PFSK-1 (cell line): ENCODE measurements around the gene CACNA1I.

Experiments
- FOXP2 ChIP-seq: optimal IDR thresholded peaks from 2 replicates; pipeline ENCODE3; 2011; ENCODE audit warnings: borderline replicate concordance, control low read depth, inconsistent platforms; ENCODE audit not compliant: insufficient read depth; ENCODE audit errors: extremely low read length, extremely low read depth
- POLR2AphosphoS5 ChIP-seq: IDR thresholded peaks from 2 replicates; pipeline ENCODE4 v1.6.1; 2012; ENCODE audit warnings: low read depth, mild to moderate bottlenecking, control low read depth, low read length, moderate library complexity
- SIN3A ChIP-seq: IDR thresholded peaks from 2 replicates; pipeline ENCODE4 v1.6.1; 2012; ENCODE audit warnings: mild to moderate bottlenecking, low read length, moderate library complexity, borderline replicate concordance; ENCODE audit not compliant: insufficient read depth
- TAF1 ChIP-seq: IDR thresholded peaks from 2 replicates; pipeline ENCODE4 v1.6.1; 2012; ENCODE audit warnings: low read length, control low read depth, borderline replicate concordance; ENCODE audit not compliant: insufficient read depth
- TF ChIP-seq, protein P1 (sequence below), 2 experiments: IDR thresholded peaks; 2 replicates each; pipeline versions ENCODE4 v1.6.1 to v1.8.0; 2011 to 2012; ENCODE audit warnings: low read depth in 2 of 2, low read length in 2 of 2, control low read depth in 1 of 2, inconsistent platforms in 1 of 2, mild to moderate bottlenecking in 1 of 2, moderate library complexity in 1 of 2; ENCODE audit not compliant: insufficient read depth in 1 of 2

- no peak for TF ChIP-seq TAF1
- TF ChIP-seq POLR2AphosphoS5 = no peak
- TF ChIP-seq, protein P1, sequence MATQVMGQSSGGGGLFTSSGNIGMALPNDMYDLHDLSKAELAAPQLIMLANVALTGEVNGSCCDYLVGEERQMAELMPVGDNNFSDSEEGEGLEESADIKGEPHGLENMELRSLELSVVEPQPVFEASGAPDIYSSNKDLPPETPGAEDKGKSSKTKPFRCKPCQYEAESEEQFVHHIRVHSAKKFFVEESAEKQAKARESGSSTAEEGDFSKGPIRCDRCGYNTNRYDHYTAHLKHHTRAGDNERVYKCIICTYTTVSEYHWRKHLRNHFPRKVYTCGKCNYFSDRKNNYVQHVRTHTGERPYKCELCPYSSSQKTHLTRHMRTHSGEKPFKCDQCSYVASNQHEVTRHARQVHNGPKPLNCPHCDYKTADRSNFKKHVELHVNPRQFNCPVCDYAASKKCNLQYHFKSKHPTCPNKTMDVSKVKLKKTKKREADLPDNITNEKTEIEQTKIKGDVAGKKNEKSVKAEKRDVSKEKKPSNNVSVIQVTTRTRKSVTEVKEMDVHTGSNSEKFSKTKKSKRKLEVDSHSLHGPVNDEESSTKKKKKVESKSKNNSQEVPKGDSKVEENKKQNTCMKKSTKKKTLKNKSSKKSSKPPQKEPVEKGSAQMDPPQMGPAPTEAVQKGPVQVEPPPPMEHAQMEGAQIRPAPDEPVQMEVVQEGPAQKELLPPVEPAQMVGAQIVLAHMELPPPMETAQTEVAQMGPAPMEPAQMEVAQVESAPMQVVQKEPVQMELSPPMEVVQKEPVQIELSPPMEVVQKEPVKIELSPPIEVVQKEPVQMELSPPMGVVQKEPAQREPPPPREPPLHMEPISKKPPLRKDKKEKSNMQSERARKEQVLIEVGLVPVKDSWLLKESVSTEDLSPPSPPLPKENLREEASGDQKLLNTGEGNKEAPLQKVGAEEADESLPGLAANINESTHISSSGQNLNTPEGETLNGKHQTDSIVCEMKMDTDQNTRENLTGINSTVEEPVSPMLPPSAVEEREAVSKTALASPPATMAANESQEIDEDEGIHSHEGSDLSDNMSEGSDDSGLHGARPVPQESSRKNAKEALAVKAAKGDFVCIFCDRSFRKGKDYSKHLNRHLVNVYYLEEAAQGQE (IDR thresholded peaks at IDR 0.05; ENCODE audit: insufficient read depth in 1 of 2, low read depth in 2 of 2, low read length in 2 of 2) = no peak
- TF ChIP-seq SIN3A = no peak
- no peak for TF ChIP-seq FOXP2
Observed at GRCh38 chr22:39723899-39724351, 153.4 kb downstream of the CACNA1I start.
